ENCODE measurements around the gene APOM.

The APOM gene

GRCh38 chr6:31609519-31610406 lies 45.9 kb upstream of the APOM start:
- POLR2A ChIA-PET, result interaction anchor here (0.6 to 1.5 kb wide), 8 partner anchors 13 to 403 kb away, joined by 3 to 5 read pairs (median 4); partner anchors contain the start of gene C6orf47
- peaks cover 7% of the 10 kb centered on the region; the same call in 1 of the 2 replicates for H3K4me1 ChIP-seq (ENCODE audit: control insufficient read depth, insufficient read depth, low read length)
- H3K27ac ChIP-seq (ENCODE audit: extremely low read depth, low read depth, low read length), result peak overlapping the region; percentile 11
- H3K4me3 ChIP-seq (ENCODE audit: low read depth, low read length), result no peak overlapping the region
- CTCF ChIA-PET, result interaction anchor here (0.6 to 7.8 kb wide), 10 partner anchors 12 to 480 kb away, joined by 3 to 113 read pairs (median 4); partner anchors contain the start of genes ATP6V1G2 and NCR3
- H3K9me3 ChIP-seq (ENCODE audit: control insufficient read depth, insufficient read depth, low read depth, low read length), result no peaks in the 10 kb centered on the region
- H3K36me3 ChIP-seq (ENCODE audit: control insufficient read depth in 2 of 2, insufficient read depth in 1 of 2, low read length in 2 of 2), result no peaks in the 10 kb centered on the region
- no peak for TF ChIP-seq ZBTB49 (tag by site-specific recombination; IDR thresholded peaks at IDR 0.05; ENCODE audit: low read depth)
- no peak for TF ChIP-seq GLI2 (tag by site-specific recombination; IDR thresholded peaks at IDR 0.05; ENCODE audit: borderline replicate concordance, low read depth)
- no peak for TF ChIP-seq ZNF660 (tag by site-specific recombination; IDR thresholded peaks at IDR 0.05)
- no peak for TF ChIP-seq ZNF324 (tag by site-specific recombination; IDR thresholded peaks at IDR 0.05)
- TF ChIP-seq ZNF211 (tag by site-specific recombination; IDR thresholded peaks at IDR 0.05; ENCODE audit: low read depth), result no peak
- no peak for TF ChIP-seq ZNF148 (tag by site-specific recombination; IDR thresholded peaks at IDR 0.05; ENCODE audit: borderline replicate concordance)
- TF ChIP-seq MZF1 (tag by site-specific recombination; IDR thresholded peaks at IDR 0.05; ENCODE audit: borderline replicate concordance), result peak; percentile 97
- no peak for TF ChIP-seq PBX3 (CRISPR knock-in tag; IDR thresholded peaks at IDR 0.05)
- TF ChIP-seq ZBTB1 (tag by site-specific recombination; IDR thresholded peaks at IDR 0.05), result no peak
- 0 out of 2 replicates have a peak, but pooled peaks have one; percentile 54 for TF ChIP-seq ZNF335 (tag by site-specific recombination; conservative IDR thresholded peaks at IDR 0.05)
- TF ChIP-seq BCL6B (tag by site-specific recombination; IDR thresholded peaks at IDR 0.05), result no peak
- no peak for TF ChIP-seq ZNF138 (tag by site-specific recombination; IDR thresholded peaks at IDR 0.05; ENCODE audit: borderline replicate concordance)
- TF ChIP-seq ZNF239 (tag by site-specific recombination; IDR thresholded peaks at IDR 0.05), result no peak
- no peak for TF ChIP-seq ZBTB44 (tag by site-specific recombination; IDR thresholded peaks at IDR 0.05)
- TF ChIP-seq ZNF677 (tag by site-specific recombination; IDR thresholded peaks at IDR 0.05), result no peak
- TF ChIP-seq ZNF354C (tag by site-specific recombination; IDR thresholded peaks at IDR 0.05; ENCODE audit: borderline replicate concordance, low read depth), result no peak
- TF ChIP-seq ZNF140 (tag by site-specific recombination; IDR thresholded peaks at IDR 0.05), result no peak
- TF ChIP-seq ZNF433 (tag by site-specific recombination; IDR thresholded peaks at IDR 0.05; ENCODE audit: low read depth), result no peak
- no peak for TF ChIP-seq ZNF704 (tag by site-specific recombination; IDR thresholded peaks at IDR 0.05)
- TF ChIP-seq ZIC2 (tag by site-specific recombination; IDR thresholded peaks at IDR 0.05), result no peak
- TF ChIP-seq ZBTB17 (tag by site-specific recombination; IDR thresholded peaks at IDR 0.05), result 0 out of 2 replicates have a peak, but pooled peaks have one; percentile 28
- peak; percentile 73; the same call in 1 of the 2 replicates for TF ChIP-seq OVOL3 (tag by site-specific recombination; IDR thresholded peaks at IDR 0.05)

Measured in HEK293 (cell line).